GM18526 (cell line): ENCODE data around the gene DCTN3.

ENCODE experiments used
- POLR2A ChIP-seq: IDR thresholded peaks from 3 replicates; pipeline ENCODE4 v1.6.1; 2011; ENCODE audit not compliant: insufficient read length; ENCODE audit errors: extremely low read depth

DCTN3 gene

GRCh38 chr9:34565856-34566255, 54.4 kb downstream of the DCTN3 start:
- TF ChIP-seq POLR2A = no peak

DNA sequence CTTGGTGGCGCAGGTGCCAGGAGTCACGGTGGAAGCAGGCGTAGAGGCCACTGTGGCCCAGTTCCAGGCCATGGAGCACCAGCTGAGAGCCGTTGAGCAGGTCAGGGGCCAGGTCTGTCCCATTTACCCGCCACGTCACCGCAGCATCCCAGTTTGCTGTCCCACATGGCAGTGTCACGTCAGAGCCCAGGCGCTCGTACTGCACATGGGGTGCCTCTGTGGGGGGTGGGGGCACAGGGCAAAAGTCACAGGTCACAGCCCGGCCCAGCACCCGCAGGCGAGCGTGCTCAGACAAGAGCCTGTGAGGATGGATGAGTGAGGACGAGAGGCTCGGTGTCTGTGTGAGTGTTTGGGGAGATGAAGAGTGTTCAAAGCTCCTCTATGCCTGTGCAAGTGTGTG, 55.7 kb downstream of the DCTN3 start:
- no peak for TF ChIP-seq POLR2A
